ENCODE data around the gene SLC6A12.

The SLC6A12 gene

DNA sequence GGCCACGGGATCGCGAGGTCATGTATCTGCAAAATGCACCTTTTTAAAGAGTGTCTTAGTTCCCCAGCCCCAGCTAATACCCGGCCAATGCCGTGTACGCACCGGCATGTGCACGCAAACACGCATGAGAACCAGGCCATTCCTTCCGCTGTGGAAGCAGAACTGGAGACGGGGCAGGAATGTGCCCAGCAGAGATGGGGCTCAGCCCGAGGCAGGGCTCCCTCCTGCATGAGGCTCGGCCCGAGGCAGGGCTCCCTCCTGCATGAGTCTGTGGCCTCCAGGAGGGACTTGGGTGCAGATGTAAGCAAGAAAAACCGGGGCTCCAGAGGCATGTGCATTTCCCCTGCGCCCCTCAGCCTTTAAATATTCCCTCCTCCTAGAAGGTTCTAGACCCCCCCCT is 38.2 kb downstream of the SLC6A12 start:
- DNase-seq, result no peak

DNA sequence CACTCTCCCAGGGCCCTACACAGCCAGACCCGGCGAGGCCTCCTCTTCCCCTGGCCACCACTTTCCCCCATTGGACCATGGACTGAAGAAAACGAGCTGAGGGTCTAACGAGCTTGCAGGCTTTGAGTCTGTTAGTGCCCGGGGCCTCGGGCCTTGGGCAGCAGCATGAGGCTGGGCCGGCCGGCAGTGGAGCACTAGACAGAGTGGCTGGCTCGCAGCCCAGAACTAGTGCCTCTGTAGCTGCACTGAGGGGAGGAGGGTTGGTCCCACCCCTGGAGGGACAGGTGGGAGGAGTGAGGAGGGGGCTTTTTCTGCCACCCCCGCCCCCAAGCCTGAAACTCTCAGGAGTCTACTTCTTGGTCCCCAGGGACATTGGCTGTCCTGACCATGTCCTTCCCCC is 38.7 kb downstream of the SLC6A12 start:
- DNase-seq, result no peak

DNA sequence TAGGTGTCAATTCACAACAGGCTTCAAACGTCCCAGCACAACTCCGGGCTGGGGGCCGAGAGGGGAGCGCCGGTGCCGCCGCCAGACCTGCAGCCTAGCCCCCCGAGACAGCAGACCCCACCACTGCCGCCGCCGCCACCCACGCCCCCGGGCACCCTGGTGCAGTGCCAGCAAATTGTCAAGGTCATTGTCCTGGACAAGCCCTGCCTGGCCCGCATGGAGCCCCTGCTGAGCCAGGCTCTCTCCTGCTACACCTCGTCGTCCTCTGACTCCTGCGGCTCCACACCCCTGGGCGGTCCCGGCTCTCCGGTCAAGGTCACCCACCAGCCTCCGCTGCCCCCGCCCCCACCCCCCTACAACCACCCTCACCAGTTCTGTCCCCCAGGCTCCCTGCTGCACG is 39.4 kb downstream of the SLC6A12 start:
- DNase-seq, result no peak

DNA sequence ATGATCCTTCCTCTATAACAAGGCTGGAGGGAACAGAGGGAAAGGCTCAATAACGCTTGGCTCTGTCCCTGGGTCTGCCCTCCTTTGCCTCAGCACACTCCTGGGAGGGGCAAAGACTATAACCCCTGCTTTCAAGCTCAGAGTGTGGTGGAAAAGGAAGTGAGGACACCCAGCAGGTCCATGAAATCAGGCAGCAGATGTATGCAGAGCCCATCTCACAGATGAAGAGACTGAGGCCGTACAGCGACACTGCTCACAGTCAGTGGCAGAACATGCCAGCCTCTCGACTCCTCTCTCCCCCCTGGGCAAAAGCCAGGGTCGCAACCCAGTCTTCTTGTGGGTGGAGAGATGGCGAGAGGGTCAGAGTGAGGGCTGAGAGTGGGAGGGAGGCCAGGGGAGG is 39.8 kb downstream of the SLC6A12 start:
- DNase-seq, result no peak

- DNase-seq, result no peak
Observed at GRCh38 chr12:172732-173161, 41.2 kb downstream of the SLC6A12 start.

DNA sequence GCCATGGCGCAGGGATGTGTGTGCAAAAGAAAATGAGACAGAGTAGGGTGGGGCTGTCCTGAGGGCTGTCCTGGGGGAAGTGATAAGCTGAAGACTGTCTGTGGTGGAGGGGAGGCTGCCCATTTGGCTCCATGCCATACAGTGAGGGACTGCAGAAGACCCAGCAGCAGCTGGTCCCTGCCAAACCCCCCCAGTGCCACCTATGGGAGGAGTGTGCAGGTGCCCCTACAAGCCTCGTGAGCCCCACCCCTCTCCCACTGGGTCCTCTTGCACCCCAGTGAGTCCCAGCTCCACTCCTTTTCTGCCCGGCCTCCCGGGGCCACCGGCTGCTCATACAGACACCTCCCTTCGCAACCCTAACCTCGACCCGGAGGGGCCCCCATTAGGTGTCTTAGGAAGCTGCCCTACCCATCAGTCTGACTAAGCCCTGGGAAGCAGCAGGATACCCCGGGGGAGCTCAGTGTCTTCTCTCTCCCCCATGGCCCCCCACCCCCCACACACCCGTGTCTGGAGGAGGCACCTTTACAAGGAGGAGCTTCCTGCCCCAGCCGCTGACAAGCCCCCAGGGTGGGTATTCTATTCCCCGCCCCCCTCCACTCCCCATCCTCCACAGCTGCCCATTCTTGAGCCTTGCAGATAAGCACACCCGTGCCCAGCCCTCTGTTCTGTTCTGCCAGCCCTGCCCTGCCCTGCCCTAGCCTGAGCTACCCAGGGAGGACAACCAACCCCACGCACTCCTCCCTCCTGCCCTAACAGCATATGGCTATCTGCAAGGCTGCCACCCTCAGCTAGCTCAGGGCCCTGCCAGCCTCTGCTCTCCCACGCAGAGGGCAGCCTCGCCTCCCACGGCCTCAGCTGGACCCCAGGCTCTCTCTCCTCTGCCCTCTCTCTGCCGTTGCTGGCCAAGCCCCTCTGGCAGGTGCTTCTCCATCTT is 41.9 kb downstream of the SLC6A12 start:
- DNase-seq, result no peak

DNA sequence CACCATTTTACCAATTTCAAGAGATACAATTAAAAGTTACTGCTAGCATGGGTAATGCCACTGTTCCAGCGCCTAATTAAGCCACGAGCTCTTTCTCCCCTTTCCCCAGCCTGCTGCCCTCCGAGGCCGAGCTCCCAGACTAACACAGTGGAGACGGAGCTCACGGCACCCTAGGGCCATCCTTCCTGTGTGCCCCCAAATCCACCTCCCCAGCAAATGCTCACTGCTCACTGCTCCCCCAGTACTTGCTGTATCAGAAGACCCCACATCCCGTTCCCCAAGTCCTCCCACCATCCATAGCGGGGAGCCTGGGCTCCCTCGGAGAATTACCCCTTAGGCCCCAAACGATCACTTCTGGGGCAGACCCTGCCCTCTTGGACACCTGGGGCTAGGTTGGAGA is 42.7 kb downstream of the SLC6A12 start:
- DNase-seq, result no peak

- DNase-seq, result no peak
Observed at GRCh38 chr12:170371-171225, 43.4 kb downstream of the SLC6A12 start.

DNA sequence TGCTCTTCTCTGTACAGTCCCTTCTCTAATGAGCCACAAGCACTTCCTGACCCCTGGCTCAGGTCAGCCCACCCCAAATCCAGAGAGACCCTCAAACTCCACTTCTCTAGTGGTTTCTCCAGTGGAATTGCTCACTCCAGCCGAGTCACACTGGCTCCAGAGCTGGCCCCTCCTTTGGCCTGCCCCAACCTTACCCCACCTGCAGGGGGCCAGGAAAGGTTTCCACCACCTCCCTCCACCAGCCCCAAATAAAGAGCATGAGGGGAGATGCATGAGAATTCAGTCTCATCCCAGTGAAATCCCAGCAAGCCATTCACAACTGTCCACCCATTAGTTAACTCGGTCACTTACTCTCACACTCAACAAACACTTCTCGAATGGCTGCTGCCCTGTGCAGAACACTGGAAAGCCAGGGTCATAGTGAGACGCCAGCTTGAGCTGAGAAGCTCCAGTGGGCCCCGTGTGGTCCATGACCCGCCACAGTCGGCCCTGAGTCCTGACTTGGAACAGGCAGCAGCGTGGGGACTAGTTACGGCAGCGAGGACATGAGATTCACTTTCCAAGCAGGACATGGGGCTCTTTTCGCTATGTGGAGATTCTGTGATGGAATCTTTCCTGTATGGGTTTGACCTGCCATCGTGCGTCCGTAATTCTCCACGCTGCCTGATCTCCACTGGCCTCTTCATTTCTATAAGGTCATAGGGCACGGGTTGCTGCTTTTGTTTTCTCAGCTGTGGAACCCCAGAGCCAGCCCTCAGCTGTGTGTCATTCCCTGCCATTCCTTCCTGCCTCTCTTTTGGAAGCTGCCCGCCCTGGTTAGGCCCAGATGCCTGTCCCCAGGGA is 44.2 kb downstream of the SLC6A12 start:
- DNase-seq, result no peak

DNA sequence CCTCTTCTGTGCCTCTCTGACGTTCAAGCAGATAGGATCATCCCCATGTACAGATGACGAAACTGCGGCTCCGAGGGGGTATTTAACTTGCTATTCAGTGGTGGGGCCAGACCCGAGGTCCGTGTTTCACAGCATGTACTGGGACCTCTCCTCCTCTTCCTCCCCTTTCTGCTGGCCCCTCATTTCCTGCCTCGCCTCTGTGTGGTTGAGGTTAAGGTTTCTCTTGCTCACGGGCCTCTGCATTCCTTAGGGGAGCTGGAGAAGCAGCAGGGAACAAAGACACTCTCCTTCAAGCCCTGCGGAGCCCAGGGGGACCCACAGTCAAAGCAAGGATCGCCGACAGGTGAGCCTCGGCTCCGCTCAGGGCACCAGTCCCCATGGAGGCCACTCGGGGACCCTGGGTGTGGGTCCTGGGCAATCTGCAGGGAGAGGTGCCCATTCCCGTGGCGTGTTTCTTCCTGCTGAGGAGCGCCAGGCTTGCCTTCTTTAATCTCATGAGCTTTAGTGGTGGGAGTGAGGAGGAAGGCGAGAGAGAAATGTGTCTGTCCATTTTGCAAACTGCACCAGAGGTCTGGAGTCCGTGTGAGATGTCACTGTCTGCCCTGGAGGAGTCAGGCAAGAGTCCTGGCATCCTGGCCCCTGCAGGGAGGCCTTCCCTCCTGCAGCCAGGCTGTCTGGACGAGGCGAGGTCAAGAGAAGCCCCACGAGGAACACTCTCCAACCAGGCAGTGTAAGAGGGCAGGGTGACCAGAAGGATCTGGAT is 45.0 kb downstream of the SLC6A12 start:
- no peak for DNase-seq

- DNase-seq, result no peak
Observed at GRCh38 chr12:167959-168600, 45.9 kb downstream of the SLC6A12 start.

DNA sequence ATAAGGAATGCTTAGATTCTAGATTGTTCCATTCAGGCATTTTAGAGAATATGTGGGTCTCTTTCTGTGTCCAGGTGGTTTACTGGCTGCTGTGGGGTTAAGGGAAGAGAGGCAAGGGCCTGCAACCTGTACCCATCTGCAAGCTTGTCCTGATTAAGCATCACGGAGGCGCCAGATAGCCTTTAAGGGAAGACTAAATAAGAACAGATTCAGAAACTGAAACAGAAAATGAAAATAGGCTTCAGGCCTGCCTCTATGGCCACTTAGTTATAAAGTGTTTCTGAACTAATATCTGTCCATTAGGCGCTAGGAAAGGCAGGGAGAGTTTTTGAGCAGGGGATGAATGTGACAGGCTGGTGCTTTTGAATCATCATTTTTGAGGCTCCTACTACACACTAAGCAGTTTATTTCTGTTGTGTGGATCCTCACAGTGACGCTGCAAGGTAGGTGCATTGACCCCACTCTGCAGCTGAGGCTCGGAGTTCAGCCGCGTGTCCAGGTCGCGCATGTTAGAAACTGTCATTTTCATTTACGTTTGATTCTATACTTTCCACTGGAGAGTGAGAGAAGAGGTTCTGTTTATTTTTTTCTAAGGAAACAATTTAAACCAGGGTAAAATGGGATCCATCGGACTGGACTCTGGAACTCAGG is 47.4 kb downstream of the SLC6A12 start:
- no peak for DNase-seq

GRCh38 chr12:165862-166368 is 48.0 kb downstream of the SLC6A12 start:
- no peak for DNase-seq

DNA sequence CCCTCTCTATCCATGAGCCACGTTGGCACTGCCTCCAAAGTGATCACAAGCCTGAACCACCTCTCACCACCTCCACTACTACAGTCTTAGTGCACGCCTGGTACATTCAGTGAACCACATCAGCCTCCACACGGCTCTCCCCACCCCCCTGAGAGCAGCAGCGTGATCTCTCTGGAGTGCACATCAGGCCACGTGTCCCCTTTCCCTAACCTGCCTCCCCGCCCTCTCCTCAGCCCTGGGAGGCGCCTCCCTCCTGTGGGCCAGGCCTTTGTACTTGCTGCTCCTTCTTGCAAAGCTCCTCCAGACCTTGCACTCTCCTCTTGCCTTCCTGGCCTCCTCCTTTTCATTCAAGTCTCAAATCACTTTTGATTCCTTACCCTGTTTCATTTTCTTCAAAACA is 49.8 kb downstream of the SLC6A12 start:
- DNase-seq, result no peak

- DNase-seq, result no peak
Observed at GRCh38 chr12:163406-163986, 50.5 kb downstream of the SLC6A12 start.

GRCh38 chr12:162467-163307 is 51.3 kb downstream of the SLC6A12 start:
- DNase-seq, result no peak

DNA sequence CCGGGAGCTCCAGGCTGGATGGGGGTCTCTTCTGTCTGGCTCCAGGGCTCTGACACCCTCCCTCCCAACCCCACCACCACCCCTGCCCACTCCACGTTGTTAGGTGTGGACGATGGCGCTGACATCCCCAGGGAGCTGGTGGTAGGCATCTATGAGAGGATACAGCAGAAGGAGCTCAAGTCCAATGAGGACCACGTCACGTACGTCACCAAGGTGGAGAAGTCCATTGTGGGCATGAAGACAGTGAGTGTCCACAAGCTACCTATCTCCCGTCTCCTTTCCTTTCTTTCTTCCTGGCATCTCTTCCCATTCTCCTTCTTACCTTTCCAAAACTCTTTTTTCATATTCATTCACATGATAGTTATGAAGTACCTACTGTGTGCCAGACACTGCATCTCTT is 52.1 kb downstream of the SLC6A12 start:
- DNase-seq, result no peak

GRCh38 chr12:160858-161257 is 53.1 kb downstream of the SLC6A12 start:
- no peak for DNase-seq

DNA sequence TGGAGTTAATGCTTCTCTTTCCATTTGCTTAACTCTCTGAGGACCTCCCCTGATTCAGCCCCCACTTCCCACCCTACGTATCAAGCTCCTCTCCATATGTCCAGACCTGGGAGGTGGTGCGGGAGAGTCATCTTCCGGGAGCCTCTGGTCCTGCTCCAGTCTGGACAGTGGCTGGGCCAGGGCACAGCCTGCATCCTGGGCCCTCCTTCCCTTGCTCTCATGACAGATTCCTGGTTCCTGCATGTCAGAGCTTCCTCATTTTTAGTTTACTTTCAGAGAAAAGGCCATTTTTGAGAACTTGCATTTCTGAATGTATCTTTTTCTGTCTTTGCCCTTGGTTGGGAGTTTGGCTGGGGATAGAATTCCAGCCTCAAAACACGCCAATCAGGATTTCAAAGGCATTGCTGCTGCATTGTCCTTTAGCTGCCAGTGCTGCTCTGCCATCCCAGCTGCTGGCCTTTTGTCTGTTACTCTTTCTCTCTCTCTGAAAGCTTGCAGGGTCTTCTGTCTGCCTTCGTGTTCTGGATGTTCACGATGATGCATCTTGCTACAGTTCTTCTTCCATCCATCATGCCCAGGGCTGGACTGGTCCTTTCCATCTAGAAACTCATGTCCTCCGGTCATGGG is 54.7 kb downstream of the SLC6A12 start:
- DNase-seq, result no peak
